ENCODE data around the gene DDX18.

DDX18 gene

GRCh38 chr2:117832905-117833613 lies 18.6 kb downstream of the DDX18 start:
- in situ Hi-C loops (cut with MboI; ENCODE audit: low sequenced_read_pairs, unreplicated experiment): no loop called here
- TF ChIP-seq CTCF (IDR thresholded peaks at IDR 0.05; ENCODE audit: borderline replicate concordance, control extremely low read depth, extremely low read depth, insufficient read depth, missing control alignments): no peak
- DNase-seq (ENCODE audit: low spot score): no peak

- in situ Hi-C loops (cut with MboI; ENCODE audit: low sequenced_read_pairs, unreplicated experiment): no loop called here
- TF ChIP-seq CTCF (IDR thresholded peaks at IDR 0.05; ENCODE audit: borderline replicate concordance, control extremely low read depth, extremely low read depth, insufficient read depth, missing control alignments): no peak
- DNase-seq (ENCODE audit: low spot score): peak; percentile 22
Observed at GRCh38 chr2:117833911-117834310, 19.4 kb downstream of the DDX18 start.

GRCh38 chr2:117834992-117835391 lies 20.5 kb downstream of the DDX18 start:
- no peak for TF ChIP-seq CTCF (IDR thresholded peaks at IDR 0.05; ENCODE audit: borderline replicate concordance, control extremely low read depth, extremely low read depth, insufficient read depth, missing control alignments)
- in situ Hi-C loops (cut with MboI; ENCODE audit: low sequenced_read_pairs, unreplicated experiment): no loop called here
- DNase-seq (ENCODE audit: low spot score): peak; percentile 20

GRCh38 chr2:117835990-117836760 lies 21.7 kb downstream of the DDX18 start:
- in situ Hi-C loops (cut with MboI; ENCODE audit: low sequenced_read_pairs, unreplicated experiment): no loop called here
- peak; percentile 49 for TF ChIP-seq CTCF (IDR thresholded peaks at IDR 0.05; ENCODE audit: borderline replicate concordance, control extremely low read depth, extremely low read depth, insufficient read depth, missing control alignments)
- peak; percentile 85 for DNase-seq (ENCODE audit: low spot score)

- no peak for DNase-seq (ENCODE audit: low spot score)
- no peak for TF ChIP-seq CTCF (IDR thresholded peaks at IDR 0.05; ENCODE audit: borderline replicate concordance, control extremely low read depth, extremely low read depth, insufficient read depth, missing control alignments)
- in situ Hi-C loops (cut with MboI; ENCODE audit: low sequenced_read_pairs, unreplicated experiment): no loop called here
Observed at GRCh38 chr2:117845304-117845703, 30.8 kb downstream of the DDX18 start.

GRCh38 chr2:117850015-117850414 lies 35.5 kb downstream of the DDX18 start:
- TF ChIP-seq CTCF (IDR thresholded peaks at IDR 0.05; ENCODE audit: borderline replicate concordance, control extremely low read depth, extremely low read depth, insufficient read depth, missing control alignments): no peak
- DNase-seq (ENCODE audit: low spot score): no peak
- in situ Hi-C loops (cut with MboI; ENCODE audit: low sequenced_read_pairs, unreplicated experiment): no loop called here
